Hematopoietic multipotent progenitor cell treated with erythropoietin and hydrocortisone succinate and interleukin-3 and kit ligand, for 4 days (in vitro differentiated cells): ENCODE measurements around the gene TRPM1.

Source experiments
- DNase-seq: peaks from one replicate; pipeline ENCODE4 v3.0.0-alpha.2; 2015

The TRPM1 gene

DNA sequence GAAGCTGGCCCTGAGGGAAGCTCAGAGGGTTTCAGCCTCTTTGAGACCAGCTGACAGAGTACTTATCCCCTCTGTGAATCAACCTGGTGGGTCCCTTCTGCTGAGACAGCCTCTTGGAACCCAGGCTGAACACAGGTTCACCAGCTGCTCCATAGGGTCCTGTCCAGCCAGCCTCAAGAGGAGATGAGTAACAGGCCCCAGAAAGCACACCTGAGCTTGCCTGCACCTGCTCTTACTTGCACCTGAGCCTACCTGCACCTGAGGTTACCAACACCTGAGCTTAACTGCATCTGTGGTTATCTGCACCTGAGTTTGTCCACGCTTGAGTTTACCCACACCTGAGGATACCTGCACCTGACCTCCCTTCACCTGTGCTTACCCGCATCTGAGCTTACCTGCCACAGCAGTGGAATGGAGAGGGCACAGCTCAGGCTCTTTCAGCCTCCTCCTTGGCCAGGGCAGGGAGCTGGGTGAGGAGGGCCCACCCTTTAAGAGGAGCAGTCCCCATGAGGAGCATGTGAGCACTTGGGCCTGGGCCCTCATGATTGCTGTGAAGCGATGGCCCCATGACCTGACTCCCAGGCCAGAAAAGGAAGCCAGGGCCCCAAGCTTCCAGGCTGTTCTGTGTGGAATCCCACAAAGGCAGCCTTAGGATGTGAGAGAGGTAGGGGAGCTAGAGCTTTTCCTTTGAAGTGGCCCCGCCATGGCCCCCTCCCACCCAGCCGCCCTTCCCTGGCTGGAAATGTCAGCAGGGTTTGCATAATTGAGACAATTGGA lies at the start of gene TRPM1:
Gene TRPM1, minus strand, starts transcription at position 464 of the 777 bp plus-strand sequence. CDS start 20,370 bp downstream, outside the sequence.
- DNase-seq, result no peak

- no peak for DNase-seq
Observed at GRCh38 chr15:31150732-31151231, 49.3 kb upstream of the TRPM1 start.

- DNase-seq, result no peak
Observed at GRCh38 chr15:31149987-31150386, 48.5 kb upstream of the TRPM1 start.

DNA sequence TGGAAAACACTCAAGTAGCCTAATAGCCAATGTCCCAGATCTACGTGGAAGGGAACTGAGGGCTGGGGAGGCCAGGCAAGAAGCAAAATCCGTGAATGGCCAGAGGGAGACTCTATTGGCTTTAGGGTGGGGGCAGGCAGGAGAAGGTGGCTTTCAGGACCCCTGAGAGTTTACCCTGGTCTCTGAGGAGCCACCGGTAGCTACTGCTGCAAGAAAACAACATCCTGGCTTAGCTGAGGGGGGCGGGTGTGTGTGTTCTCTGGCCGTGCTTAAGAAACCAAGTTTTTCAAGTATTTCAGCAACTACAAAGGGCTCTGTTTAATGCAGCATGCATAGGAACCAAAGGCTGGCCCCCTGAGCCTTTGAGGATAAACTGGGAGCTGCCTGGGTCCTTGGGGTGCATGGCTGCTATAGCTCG lies 47.6 kb upstream of the TRPM1 start:
- no peak for DNase-seq

GRCh38 chr15:31148297-31149087 lies 47.0 kb upstream of the TRPM1 start:
- no peak for DNase-seq

DNA sequence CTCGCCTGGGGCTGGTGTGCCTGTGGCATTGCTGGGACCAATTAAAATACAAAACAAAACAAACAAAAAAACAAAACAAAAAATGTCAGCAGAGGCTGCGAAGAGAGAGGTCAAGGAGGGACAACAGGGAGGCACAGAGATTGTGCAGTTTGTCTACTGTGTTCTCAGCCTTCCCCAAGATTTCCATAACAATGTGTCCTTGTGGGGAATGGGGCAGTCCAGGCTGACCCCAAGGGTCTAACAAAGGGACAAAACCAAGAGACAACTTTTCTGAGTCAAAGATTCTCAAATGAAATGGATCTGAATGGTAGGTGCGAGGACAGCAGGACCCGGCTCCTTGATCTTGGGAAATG lies 46.4 kb upstream of the TRPM1 start:
- DNase-seq, result no peak

GRCh38 chr15:31147456-31147855 lies 45.9 kb upstream of the TRPM1 start:
- no peak for DNase-seq

GRCh38 chr15:31145271-31145911 lies 43.9 kb upstream of the TRPM1 start:
- DNase-seq, result peak; percentile 15

DNA sequence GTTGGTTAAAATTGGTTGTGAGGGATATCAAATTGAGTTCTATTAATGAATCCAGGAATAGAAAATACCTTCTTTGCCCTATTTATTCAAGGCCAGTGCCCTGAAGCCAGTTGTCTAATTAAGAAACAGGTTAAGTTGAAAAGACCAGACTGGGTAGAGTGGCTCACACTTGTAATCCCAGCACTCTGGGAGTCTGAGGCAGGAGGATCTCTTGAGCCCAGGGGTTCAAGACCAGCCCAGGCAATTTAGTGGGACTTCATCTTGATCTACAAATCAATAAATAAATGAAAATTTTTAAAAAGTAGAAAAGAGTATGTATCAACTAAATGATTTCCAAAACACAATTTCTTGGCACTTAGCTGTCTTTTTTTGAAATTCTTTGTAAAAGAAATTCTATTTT lies 40.3 kb upstream of the TRPM1 start:
- DNase-seq, result no peak

- DNase-seq, result no peak
Observed at GRCh38 chr15:31136607-31137328, 35.2 kb upstream of the TRPM1 start.

DNA sequence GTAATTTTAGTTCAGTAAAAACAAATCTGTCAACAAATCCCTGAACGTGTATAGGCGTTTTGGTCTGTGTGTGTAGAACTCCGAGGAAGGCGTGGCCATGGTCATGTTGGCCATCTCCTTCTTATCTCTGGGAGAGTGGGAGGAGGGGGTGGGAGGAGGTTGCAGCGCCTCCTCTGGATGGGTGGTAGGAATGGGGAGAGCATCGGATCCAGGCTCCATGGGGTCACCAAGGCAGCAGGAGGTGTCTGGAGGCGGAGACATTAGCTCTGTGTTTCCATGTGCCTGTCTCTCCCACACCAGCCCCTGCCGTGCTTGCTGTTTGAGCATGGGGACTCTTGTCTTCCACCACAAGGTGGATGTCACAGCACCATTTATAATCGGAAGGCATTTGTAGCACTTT lies 34.5 kb upstream of the TRPM1 start:
- DNase-seq, result no peak

- peak; percentile 10 for DNase-seq
Observed at GRCh38 chr15:31135523-31135922, 34.0 kb upstream of the TRPM1 start.

GRCh38 chr15:31133890-31134289 lies 32.4 kb upstream of the TRPM1 start:
- DNase-seq, result no peak

DNA sequence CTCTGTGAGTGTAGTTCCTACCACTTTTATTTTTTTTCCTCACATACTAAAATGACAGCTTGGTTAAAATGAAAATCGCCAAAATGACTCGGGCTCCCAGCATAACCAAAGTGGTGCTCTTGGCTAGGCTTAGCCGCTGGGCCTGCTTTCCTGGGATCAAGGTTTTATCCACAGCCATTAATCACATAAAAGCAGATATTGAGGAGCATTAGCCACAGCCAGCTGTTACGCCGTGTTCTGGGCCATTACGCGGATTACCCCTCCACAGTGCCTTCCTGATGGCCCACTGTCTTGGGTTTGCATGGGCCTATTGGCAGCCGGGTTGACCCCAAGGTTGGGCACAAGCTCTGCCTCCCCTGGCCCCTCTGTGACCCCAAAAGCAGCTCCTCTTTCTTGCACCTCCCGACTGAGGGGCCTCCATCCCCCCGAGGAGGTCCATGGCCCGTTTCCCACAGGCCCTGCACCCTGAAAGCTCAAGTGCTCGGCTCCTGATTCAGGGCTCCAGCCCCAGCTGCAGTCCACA lies 30.4 kb upstream of the TRPM1 start:
- no peak for DNase-seq

DNA sequence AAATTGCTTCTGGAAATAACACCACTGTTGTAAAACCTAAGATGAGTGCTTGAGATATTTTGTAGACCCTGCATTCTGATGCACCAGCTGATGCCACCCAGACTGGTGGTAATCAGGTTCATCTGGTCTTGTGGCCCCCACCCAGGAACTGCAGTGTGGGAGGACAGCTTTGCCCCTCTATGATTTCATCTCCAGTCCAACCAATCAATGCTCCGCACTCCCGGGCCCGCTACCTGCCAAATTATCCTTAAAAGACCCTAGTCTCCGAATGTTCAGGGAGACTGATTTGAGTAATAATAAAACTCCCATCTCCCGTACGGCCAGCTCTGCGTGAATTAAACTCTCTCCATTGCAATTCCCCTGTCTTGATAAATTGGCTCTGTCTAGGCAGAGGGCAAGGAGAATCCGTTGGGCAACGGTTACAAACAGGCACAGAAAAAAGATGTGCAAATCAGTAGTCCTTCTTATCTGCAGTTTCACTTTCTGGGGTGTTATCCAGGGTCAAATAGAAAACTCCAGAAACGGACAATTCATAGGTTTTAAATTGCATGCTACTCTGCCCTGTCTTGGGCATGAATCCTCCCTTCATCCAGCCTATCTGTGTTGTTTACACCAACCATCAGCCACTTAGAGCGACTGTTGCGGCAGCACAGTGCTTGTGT lies 29.2 kb upstream of the TRPM1 start:
- DNase-seq, result no peak

DNA sequence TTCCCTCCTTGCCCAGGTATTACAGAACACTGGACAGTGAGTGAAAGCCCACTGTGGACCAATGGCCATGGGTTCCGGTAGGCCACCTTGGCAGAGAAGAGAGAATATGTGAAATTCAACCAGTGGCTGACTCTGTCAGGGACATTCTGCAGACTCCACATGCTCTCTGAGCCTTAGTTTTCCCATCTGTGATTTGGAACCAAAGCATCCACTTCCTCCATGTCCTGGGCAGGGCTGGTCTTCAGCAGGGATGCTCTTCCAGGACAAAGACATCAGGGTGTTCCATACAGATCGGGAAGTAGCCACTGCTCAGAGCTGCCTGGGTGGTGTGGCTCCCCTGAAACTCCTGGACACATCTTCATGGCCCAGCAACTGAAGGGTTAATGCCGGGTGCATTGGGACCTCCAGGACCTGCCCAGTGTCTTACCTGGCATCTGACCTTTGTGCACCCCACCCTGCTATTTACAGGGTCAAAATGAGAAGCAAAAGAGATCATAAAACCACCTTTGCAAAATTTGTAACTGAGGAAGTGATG lies 28.3 kb upstream of the TRPM1 start:
- DNase-seq, result no peak

GRCh38 chr15:31128919-31129768 lies 27.6 kb upstream of the TRPM1 start:
- DNase-seq, result peak; percentile 86

DNA sequence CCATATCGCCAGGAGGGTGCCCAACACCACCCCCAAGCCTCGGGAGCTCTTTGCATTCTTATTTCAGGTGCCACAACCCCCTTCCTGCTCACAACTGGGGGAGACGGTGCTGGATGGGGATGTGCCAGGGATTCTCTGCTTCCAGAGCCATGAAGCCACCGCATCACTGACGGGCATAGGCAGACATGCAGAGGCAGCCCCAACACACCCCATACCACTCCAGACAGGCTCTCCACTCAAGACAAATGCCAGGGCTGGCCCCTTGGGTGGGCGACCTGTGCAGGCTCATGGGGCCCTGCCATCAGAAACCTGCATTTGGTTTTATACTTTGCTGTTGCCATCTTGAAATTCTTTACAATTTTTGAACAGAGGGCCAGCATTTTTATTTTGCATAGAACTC lies 27.0 kb upstream of the TRPM1 start:
- no peak for DNase-seq

DNA sequence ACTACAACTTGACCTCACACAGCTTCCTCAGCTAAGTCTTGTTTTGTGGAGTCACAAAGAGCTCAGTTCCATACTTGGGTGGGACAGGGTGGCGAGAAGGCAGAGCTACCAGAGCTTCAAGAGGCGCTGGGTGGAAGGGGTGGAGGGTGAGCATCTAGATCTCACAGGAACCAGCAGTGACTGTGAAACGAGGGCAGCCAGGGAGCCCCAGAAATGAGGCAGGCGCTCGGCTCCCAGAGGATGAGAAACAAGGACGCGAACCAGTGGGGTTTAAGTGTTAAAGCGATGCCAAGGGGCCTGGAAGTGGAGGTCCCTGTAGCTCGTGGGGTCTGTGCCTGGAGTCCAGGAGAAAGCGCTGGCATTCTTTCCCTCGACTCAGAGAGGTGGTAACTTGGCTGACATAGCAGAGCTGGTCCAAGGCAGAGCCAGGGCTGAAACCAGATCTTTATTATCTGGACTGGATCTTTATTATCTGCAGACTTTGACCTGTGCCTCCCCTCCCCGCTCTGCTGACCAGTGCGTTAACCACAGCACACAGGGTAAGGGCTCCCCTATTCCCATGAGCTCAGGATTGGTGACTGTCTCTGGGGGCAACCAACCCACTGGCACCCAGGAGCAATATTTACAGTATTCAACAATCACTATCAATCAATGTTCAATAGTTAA lies 26.2 kb upstream of the TRPM1 start:
- DNase-seq, result no peak

- no peak for DNase-seq
Observed at GRCh38 chr15:31125061-31125460, 23.5 kb upstream of the TRPM1 start.
